Measurements from ENCODE around the gene LAMA3.
"Not testable (repeated sequence)": the region's sequence is repeated elsewhere in the genome, so short reads cannot be mapped to it uniquely, and the experiment has no call there.

Gene LAMA3

DNA sequence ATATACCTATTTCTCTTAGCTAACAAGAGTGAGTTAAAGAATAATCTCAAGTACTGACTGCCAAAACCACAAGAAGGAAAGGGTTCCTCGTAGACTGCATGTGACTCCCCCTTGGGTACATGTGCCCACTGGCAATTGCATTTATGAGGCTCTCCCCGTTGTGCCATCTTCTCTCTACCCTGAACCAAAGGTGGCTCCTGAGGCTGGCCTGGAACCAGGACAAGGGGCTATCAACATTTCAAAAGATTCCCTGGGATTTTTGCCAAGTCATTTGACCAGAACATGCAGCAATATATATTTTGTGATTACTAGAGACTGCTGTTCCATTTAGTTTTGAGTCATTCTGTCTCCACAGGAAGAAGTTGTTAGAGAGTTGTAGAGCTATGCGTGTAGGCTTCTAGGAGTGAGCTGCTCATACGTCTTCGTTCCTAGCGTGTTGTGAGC lies 45.8 kb downstream of the LAMA3 start:
- DNase-seq = no peak

DNA sequence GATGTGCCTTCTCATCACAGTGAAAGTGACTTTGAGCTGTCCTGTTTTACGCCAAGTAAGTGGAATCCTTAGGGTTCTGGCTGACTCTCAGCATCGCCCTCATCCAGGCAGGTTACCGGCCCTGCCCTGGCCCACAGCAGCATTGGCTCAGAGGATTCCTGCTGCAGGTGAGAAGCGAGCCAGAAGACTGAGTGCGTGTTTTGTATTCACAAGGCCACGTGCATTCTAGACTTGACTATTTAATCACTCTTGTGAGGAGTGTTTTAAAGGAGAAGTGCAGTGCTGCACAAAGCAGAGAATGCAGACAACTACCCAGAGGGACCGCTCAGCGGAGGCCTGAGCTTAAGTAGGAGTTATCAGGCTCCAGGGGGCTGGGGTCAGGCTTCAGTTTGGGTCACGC lies 48.3 kb downstream of the LAMA3 start:
- DNase-seq = no peak

DNA sequence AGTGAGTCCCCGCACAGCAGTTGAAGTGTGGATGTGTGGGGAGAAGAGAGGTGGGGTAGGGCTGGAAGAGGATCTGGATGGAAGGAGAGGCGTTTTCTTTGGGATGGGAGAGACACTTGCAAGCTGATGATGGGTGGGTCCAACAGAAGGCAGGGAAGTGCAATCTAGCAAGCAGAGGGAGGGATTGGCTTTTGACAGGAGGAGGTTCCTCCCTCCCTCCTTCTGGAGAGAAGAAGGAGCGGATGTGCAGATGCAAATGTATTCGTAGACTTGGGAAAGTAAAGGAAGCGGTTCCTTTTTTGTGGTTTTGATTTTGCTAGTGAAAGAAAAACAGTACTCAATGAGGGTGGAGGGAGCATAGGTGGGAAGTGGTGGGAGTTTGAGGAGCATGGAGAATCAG lies 48.9 kb downstream of the LAMA3 start:
- DNase-seq = no peak

DNA sequence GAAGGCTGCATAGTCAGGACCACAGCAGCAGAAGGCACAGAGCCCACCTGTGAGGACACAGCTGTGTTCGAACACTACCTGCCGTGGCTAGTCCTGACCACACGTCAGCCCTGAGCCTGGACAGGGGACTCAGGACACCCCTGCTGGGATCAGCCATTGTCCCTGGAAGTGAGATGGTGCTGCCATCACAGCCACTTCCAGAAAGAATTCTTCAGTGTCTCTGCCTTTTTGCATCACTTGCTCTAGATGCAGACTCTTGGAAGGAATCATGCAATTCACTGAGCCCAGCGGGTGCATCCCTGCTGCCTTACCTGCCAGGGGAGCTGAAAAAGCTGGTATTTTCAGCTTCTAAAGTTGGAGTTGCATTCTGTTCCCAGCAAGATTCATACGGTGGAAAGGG lies 49.3 kb downstream of the LAMA3 start:
- DNase-seq = no peak

DNA sequence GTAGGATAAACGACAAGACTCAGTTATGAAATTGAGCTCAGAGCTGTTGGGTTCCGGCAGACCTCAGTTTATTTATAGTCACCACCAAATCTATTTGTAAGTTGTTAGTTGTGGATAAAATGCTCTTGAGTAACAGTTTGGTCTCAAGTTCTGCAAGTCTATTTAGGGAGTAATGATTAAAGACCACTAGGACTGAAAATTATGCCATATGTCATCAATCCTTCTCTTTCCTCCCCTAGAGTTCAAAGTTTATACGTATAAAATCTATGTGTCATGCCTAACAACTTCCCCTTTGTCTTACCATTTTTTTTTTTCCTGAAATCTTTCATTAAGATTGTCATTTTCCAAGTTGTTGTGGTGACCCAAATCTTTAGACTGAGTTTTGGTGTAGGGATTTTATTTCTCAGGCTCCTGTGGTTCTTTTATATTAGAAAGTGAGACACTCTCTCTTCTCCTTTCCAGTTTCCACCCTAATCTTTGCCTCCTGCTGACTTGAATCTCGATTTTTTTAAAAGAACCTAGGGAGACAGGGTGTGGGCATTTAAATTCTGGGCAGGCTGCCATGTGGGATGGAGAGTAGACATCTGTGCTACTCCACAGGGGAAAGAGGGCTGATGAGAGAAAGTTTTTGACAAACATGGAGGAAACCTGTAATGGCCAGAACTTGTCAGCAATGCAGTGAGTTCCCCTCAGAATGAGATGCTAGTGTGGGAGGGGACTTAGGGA lies 51.0 kb downstream of the LAMA3 start:
- peak; percentile 18 for DNase-seq

DNA sequence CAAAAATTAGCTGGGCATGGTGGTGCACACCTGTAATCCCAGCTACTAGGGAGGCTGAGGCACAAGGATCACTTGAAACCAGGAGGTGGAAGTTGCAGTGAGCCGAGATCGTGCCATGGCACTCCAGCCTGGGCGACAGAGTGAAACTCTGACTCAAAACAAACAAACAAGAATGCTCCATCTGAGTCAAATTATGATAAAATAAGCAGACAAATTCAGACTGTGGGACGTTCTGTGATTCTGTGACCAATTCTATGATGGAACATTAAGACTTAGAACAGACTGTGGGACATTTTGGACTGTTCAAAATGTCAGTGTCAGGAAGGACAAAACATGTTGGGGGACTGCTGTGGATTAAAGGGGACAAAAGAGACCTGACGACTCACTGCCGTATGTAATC lies 52.7 kb downstream of the LAMA3 start:
- DNase-seq = not testable (repeated sequence)

DNA sequence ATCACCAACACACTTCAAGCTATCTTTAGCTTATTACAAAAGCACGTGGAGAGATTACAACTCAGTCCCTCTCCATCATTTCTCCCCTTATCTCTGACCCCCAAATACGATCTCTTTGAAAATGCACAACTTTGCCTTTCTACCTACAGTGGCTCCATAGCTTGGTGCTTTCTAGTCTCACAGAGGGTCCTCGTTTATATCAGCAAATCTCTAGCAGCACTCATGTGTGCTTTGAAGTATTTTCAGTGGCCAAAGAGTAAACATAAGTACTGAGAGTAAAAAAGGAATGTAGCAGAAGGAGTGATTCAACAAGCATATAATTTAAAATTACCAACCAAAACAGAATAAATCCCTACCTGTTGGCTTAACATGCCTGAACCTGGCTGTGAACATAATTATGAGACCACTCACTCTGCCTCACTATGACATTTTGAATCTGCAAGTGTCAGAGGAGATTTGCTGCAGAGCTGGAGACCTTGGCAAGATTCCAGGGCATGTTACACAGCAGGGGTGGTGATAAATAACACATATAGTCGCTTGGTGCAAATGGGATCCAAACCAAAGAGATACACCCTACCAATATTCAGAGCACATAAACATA lies 54.6 kb downstream of the LAMA3 start:
- DNase-seq = no peak

DNA sequence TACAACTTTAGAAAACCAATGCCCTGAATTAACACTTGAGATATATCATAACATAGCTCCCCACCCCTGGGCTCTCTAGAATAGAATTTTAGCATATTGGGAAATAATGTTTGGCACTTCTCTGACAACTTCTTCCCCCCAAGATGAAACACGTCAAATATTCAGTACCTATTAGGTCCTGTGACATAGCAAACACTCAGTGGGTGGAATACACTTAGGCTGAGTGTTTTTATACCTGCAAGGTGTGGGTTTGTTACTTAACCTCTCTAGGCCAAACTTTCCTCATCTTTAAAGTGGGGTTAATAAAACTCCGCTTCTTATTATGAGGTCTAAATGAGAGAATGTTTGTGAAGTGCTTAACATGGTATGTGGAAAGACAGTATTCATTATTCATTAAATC lies 56.1 kb downstream of the LAMA3 start:
- DNase-seq = no peak

DNA sequence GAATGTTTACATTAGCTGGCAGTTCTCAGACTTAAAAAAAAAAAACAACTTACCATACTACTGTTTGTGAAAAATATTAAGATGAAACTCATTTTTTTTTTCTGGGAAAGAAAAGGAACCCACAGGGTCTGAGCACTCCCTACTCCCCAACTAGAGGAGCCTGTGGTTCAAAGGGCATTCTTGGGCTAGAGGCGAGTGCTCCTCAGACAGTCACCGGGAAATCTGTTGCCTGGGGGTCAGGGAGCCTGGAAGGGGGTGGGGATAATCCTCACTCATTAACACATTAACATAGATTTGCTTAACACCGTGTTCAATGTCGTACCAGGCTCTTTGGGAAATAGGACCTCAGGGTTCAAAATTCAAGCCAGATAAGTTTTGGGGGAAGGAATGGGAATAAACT lies 57.6 kb downstream of the LAMA3 start:
- no peak for DNase-seq

DNA sequence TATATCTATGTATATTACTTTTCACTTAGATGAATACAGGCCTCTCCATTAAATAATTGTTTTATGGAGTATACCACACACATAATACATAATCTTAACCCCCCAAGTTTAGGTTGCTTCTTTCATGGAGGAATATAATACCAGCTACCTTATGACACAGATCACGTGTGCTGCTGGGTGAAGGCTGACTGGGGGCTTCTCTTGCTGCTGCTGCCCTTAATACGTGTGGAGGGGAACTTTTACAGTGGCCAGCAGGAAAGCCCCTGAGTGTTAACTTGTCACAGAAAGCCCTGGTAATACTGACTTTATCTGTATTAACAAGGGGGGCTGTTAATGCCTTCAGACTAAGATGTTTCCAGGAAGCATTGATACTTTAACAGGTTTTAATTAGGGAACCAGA lies 63.1 kb downstream of the LAMA3 start:
- no peak for DNase-seq

DNA sequence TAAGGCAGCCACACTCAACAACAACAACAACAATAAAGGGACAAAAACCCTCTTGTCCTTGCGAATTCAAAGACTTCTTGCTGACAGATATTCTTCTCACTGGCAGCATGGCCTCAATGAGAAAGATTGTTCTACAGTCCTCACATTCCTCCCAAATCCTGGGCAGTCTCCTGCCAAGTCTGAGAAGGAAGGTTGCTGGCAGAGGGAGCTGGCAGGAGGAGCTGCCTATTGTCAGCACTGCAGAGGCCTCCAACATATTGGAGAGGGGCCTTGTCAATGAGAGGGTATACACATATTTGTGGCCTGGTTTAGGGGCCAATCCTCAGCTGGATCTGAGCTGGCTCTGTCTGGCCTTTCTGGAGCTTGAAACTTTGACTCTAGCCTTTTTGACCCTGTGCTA lies 63.5 kb downstream of the LAMA3 start:
- DNase-seq = no peak

DNA sequence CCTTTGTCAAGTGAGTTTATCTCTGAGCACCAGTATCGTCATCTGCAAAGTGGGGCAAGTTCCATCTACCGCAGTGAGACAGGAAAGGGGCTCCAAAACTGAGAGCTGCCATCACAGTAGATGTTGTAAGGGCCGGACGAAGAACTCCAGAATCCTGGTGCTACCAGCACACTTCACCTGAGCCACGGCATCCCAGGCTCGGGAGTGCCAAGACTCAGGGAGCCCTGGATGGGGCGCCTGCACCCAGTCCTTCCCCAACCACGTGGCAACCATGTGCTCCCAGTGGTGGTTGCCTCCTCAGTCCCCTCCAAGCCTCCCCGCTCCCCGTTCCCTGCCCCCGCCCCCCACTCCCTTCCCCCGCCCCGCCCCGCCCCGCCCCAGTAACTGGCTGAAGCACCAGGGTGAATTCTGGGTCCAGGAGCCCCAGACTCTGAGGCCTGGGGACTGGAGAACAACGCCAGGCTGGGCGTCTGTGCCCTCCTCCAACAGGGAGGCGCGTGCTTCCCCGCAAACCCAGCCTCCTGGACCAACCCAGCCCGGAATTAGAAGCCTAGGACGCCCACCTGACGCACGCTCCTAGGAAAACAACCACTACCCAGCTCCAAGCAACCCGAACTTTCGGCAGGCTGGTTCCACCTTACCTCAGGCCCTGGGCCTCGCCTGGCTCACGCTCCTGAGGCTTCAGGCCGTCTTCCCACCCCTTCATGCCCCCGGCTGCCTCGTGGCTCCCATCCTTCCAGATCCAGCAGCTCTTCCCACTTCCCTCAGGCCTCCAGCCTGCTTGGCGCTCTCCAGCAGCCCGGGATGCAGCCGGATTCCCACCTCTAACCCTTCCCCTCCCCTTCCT lies 67.6 kb downstream of the LAMA3 start:
- no peak for DNase-seq

DNA sequence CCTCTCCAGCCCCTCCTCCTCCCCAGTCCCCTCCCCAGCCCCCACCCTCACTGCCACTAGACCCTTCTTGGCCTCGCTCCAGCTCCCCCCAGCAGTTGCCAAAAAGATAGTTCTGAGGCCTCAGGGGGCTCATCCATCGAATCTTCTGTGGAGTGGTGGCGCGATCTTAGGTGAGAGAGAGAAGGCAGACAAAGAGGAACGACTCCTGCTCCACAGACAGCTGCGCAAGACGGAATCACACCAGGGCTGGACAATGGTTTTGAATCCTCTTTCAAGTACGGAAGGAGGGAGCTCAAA lies 68.1 kb downstream of the LAMA3 start:
- DNase-seq = no peak

DNA sequence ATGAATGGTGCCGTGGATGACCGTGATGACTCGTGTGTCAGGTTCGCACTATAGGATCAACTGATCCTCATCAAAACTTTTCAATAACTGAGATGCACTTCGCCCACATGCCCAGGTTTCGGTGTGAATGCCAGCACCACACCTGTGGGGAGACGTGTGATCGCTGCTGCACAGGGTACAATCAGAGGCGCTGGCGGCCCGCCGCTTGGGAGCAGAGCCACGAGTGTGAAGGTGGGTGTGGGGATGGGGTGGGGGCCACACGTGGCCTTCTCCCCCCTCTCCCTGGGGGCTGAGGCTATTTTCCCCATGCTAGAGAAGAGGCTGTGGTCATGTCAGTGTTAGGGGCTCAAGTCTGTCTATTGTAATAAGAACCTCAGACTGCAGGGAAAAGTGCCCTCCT lies 69.0 kb downstream of the LAMA3 start:
- DNase-seq = no peak

DNA sequence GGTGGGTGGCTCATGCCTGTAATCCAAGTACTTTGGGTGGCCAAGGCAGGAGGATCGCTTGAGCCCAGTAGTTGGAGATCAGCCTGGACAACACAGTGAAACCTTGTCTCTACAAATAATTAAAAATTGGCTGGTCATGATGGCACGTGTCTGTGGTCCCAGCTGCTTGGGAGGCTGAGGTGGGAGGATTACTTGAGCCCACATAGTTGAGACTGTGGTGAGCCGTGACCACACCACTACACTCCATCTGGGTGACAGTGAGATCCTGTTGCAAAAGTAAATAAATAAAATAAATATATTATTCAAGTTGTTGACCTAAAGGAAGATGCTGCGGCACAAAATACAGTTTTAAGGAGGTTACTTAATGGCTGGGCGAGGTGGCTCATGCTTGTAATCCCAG lies 72.7 kb downstream of the LAMA3 start:
- no peak for DNase-seq

DNA sequence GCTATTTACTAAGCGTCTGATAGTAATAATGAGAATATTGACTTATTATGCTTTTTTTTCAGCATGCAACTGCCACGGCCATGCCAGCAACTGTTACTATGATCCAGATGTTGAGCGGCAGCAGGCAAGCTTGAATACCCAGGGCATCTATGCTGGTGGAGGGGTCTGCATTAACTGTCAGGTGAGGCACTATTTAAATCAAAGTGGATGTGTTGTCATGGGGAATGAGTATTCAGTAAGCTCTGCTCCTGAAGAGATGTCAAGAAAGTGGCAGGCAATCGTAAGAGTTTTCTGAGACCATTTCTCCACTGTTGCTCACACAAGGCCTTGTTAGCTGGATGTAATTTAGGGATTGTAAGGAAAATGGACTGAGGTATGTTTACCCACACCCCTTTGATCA lies 74.1 kb downstream of the LAMA3 start:
- no peak for DNase-seq

DNA sequence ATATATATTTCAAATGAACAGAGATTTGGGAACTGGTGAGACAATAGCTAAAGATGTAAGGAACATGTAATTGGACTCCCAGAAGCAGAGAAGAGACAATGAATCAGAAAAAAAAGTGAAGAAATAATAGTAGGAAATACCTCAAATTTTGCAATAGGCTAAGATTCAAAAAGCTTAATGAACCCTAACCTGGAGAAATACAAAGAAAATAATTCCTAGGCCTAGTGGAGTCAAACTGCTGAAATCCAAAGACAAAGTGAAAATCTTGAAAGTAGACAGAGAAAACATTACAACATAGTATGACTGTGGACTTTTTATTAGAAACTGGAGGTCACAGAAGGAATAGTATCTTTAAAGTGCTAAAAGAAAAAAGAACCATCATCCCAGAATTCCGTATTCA lies 76.7 kb downstream of the LAMA3 start:
- no peak for DNase-seq

DNA sequence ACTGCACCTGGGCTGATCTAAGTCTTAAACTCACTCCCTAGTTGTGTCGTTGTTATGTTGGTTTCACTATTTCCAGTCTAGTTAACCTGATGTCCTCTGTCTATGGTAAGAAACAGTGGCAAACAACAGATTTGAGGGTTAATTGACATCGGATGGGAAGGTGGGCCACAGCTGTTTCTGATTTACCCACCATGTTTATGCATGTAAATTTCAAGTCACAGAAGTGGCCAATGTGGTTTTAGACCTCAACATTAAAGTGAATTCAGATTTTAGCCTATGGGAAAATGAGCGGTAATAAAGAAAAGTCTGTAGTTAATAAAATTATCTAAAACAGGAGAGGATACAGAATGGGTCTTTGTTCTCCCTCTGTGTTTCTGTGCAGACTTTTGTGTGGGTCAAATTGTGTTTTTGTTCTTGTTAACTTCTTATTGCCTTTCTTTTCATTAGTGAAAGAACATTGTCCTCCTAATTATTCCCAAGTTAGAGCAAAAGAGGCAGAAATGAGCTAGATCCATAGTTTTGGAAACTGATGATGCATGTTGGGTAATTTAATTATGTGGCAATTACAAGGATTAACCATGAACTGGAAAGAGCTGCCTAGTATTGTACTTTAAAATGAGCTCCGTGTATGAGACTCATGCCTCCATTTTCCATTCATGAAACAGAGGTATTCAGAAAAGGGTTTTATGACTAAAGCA lies 83.2 kb downstream of the LAMA3 start:
- no peak for DNase-seq

DNA sequence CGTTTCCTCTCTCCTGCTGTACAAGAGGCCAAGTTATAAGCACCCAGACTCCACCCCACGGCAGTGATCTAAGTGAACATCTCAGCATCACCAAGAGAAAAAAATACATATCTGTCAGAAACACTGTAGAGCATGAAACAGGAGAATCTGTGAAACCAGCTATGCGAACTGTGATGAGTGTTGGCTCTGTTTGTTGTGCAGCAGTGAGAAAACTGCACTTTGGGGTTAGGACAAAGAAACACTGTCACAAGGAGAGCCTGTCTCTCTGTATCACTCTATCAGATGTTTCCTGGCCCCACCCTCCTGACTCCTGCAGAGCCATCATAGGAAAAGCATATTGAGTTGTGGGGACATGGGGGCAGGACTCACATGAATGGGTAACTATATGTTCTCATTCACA lies 87.1 kb downstream of the LAMA3 start:
- no peak for DNase-seq

DNA sequence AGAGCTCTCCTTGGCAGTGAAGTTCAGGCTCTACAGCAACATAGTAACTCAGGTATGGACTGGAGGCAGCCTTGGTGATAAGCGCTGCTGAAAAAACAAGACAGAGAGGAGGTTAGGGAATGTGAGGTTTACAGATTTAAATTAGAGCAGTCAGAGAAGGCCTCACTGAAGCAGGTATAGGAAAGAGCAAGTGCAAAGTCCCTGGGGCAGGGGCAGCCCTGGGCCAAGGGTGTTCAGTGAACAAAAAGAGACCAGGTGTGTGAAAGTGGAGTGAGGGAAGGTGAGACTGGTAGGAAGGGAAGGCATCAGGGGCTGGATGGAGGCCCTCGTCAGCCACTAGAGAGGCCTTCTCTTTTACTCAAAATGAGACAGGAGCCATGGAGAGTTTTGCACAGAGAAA lies 89.6 kb downstream of the LAMA3 start:
- DNase-seq = no peak

DNA sequence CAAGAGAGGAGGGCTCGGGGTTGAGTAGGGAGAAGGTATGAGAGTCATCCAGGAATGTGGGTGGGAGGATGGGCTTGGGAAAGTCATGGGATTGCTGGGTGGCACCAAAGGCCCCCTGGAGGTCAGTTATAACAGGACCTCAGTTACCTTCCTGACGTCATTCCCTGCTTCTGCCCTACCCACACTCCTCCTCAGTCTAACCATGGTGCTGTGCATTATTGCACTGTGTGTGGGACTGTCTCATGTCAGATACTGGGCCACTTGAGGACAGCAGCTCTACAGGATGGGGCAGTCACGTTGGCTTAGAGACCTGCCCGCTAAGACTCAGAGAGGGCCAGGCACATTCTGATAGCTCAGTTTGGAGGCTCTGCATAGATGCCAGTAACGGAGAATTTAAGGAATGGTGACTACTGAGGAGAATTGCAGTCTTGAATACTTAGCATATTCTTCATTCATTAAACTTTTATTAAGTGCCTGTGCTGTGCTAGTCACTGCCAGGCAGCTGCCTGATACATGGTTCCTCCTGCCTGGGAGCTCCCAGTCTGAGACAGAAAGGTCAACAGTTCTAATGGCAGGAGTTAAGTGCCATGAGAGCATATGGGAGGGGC lies 90.5 kb downstream of the LAMA3 start:
- no peak for DNase-seq

DNA sequence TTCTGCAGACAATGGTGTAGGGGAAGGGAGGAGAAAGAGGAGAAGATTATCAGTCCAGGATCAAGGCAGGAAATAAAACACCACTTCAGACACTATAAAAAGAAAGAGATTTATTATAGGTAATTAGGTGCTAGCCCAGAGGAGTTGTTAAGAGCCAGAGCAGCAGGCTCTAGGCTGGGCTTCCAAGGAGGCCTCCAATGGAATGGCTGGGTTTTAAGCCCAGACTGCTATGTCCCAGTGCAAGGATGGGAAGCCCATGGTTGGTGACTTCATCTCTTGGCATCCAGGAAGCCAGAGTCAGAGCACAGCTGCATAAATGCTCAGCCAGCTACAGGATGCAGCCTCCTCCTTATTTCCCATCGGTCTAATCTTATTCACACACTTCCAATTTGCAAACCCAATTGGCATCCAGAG lies 95.6 kb downstream of the LAMA3 start:
- DNase-seq = no peak

DNA sequence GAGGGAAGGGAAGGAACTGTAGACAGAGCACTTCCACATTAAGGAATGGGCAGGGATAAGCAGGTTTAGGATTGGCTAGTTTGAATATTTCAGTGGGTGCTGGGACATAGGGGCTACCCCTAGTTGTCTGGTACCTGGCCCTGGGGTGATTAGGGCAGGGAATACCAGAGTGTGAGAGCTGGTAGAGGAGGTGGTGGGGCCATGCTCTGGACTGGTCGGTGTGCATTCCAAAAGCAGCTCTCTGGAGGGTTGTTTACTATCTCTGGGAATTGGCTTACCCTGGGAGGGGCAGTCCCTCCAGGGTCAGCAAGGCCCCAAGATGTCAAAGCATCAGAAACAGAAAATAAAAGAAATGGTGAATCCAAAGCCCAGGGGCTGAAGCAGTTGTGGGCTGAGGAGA lies 103.8 kb downstream of the LAMA3 start:
- DNase-seq = no peak

Measured in NCI-H1694 treated with DMSO at 0.1 percent for 48 hours (cell line).